Uterus (tissue), 2 donors: ENCODE data around the gene EGLN3.

ENCODE experiments used
- CTCF ChIP-seq, 4 experiments: fragments of 200-600 bp in 2 of 4; fragments of 450-650 bp in 2 of 4; sonication (generic) in 2 of 4; IDR thresholded peaks; one replicate each; pipeline ENCODE4 v1.5.1; 2016 to 2019; ENCODE audit warnings: antibody characterized with exemption in 4 of 4, mild to moderate bottlenecking in 2 of 4, moderate library complexity in 1 of 4
- POLR2A ChIP-seq, 2 donors: fragments of 450-650 bp; IDR thresholded peaks; one replicate each; pipeline ENCODE4 v1.6.1; 2016; ENCODE audit warnings: antibody characterized with exemption in 2 of 2, mild to moderate bottlenecking in 1 of 2, moderate library complexity in 1 of 2

- TF ChIP-seq POLR2A (IDR thresholded peaks at IDR 0.05): no peak
- TF ChIP-seq CTCF (IDR thresholded peaks at IDR 0.05): no peak
These were observed 5.4 kb downstream of the EGLN3 start for GRCh38 chr14:33945210-33946088.
